H1 (cell line): Measurements from ENCODE around the gene RIBC2. TPM values are rescaled to one million over a fixed set of nuclear protein-coding genes. Genes with fewer than 3 reads are reported as not detected.

Experiments
- ASH2L ChIP-seq: fragments of 200-600, 300-600 bp; sonication (generic); IDR thresholded peaks from one replicate; pipeline ENCODE4 v1.7.1; 2017; ENCODE audit warnings: low read length
- GABPA ChIP-seq: IDR thresholded peaks from 2 replicates; pipeline ENCODE4 v1.6.1; 2011; ENCODE audit warnings: mild to moderate bottlenecking, low read length, moderate library complexity, borderline replicate concordance; ENCODE audit not compliant: insufficient read depth
- RFX5 ChIP-seq: IDR thresholded peaks from 2 replicates; pipeline ENCODE4 v1.6.1; 2011; ENCODE audit warnings: low read depth, low read length, improper control_type of control experiment, borderline replicate concordance
- SRF ChIP-seq: IDR thresholded peaks from 2 replicates; pipeline ENCODE4 v1.6.1; 2011; ENCODE audit warnings: mild to moderate bottlenecking, low read depth, low read length, moderate library complexity
- polyA plus RNA-seq, 7 experiments: library from polyadenylated mRNA; depleted of rRNA in 3 of 7; stranded (reverse) in 5 of 7; unstranded in 2 of 7; fragments of >200 nt in 5 of 7; fragments of 200-250 nt in 2 of 7; gene quantifications; 1 replicate in 5 of 7; 2 replicates in 1 of 7; 4 replicates in 1 of 7; pipeline versions ENCODE4 v1.2.1 to v1.2.3, GENCODE V29; 2011 to 2013; ENCODE audit warnings: missing spikeins in 2 of 7, mixed read lengths in 2 of 7
- total RNA-seq: library from RNA; stranded (reverse); fragmentation: NEBNext Ultra II Directional; extraction: Animal tissue kit (Norgen Biotek cat#: 25700); gene quantifications from 2 replicates; pipeline ENCODE4 v1.2.1, GENCODE V29; 2021

RIBC2 gene
- total and polyA plus RNA-seq, 2 of the 8 experiments (the other 6 are each of a cell fraction or from before 2014, with no cell fraction given) = 0.79 to 2.1 TPM

DNA sequence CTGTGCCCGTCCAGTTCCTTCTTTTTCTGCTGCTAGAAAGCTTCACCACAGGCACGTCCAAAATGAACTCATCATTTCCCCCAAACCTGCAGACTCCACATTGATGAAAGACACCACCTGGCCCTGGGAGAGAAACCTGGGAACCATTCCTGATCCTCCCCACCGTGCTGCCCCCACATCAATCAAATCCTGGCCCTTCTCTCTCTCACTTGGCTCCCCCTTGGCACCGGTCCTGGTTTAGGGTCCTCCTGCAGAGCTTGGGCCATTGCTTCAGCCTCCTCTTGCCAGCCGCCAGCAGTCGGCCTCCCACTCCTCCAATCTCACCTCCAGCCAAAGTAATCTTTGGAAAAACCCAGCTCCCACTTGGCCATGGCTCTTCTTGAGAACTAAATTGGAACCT is 38.5 kb downstream of the RIBC2 start (continued):
- TF ChIP-seq GABPA (no peak), ASH2L (no peak), RFX5 (no peak), SRF (no peak)
